Measurements from ENCODE around the gene KCNQ1. TPM values are rescaled to one million over a fixed set of nuclear protein-coding genes. Genes with fewer than 3 reads are reported as not detected.

Gene KCNQ1
- total RNA-seq, 1 experiment from 2014 or later = 2.5 TPM

- TF ChIP-seq, protein P1, sequence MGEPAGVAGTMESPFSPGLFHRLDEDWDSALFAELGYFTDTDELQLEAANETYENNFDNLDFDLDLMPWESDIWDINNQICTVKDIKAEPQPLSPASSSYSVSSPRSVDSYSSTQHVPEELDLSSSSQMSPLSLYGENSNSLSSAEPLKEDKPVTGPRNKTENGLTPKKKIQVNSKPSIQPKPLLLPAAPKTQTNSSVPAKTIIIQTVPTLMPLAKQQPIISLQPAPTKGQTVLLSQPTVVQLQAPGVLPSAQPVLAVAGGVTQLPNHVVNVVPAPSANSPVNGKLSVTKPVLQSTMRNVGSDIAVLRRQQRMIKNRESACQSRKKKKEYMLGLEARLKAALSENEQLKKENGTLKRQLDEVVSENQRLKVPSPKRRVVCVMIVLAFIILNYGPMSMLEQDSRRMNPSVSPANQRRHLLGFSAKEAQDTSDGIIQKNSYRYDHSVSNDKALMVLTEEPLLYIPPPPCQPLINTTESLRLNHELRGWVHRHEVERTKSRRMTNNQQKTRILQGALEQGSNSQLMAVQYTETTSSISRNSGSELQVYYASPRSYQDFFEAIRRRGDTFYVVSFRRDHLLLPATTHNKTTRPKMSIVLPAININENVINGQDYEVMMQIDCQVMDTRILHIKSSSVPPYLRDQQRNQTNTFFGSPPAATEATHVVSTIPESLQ (CRISPR knock-in tag; IDR thresholded peaks at IDR 0.05) = no peak
- TF ChIP-seq FOXJ3 (CRISPR knock-in tag; IDR thresholded peaks at IDR 0.05; ENCODE audit: borderline replicate concordance) = no peak
- TF ChIP-seq ELF4 (CRISPR knock-in tag; IDR thresholded peaks at IDR 0.05; ENCODE audit: low read depth) = no peak
- no peak for TF ChIP-seq ZNF232 (CRISPR knock-in tag; IDR thresholded peaks at IDR 0.05)
- no peak for TF ChIP-seq CBFB (CRISPR knock-in tag; IDR thresholded peaks at IDR 0.05; ENCODE audit: low read depth)
These were observed 290.3 kb downstream of the KCNQ1 start (continued) for GRCh38 chr11:2735053-2735589.

DNA sequence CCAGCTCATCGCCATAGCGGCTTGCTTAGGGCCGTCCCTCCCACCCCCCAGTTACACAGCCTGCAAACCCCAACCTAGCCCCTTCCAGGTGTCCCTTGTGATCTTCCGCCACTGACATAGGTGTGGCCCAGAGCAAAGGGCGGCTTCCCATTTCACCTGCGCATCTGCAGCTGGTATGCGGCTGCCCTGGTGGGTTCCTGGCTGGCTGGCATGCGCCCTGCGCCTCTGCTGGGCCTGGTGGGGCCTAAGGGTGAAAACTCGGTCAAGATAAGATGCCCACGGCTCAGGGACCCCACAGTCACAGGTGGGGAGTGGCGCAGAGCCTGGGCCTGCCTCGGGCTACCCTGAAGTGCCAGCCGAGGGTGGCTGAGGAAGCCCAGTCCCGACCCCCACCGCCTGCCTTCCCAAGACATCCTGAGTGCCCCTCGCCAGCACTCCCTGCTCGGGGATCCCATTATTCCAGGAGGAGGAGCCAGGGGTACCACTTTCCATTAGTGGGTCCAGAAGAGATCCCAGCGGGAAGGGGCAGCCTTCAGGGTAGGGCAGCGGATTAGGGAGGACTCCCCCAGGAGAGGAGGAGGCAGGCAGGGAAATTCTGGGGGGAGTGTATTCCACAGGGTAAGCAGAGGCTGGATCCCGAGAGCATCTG lies 291.9 kb downstream of the KCNQ1 start:
- Mint-ChIP-seq H3K9me3 (no peaks in the 10 kb centered on the region), H3K4me1 (no peaks in the 10 kb centered on the region), H3K4me3 (no peak overlapping the region), H3K27ac (no peak overlapping the region), H3K27me3 (ENCODE audit: low read depth) (peaks cover 53% of the 10 kb centered on the region), H3K36me3 (no peaks in the 10 kb centered on the region)
- ATAC-seq (no peak), DNase-seq (ENCODE audit: low spot score) (no peak)
- CTCF ChIA-PET = interaction anchor here (1.5 kb wide), 1 partner anchor 43 kb away, joined by 5 read pairs; no protein-coding TSS in a partner anchor
- TF ChIP-seq, protein P2, sequence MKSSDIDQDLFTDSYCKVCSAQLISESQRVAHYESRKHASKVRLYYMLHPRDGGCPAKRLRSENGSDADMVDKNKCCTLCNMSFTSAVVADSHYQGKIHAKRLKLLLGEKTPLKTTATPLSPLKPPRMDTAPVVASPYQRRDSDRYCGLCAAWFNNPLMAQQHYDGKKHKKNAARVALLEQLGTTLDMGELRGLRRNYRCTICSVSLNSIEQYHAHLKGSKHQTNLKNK (CRISPR knock-in tag; IDR thresholded peaks at IDR 0.05) = no peak
- TF ChIP-seq TEAD1 (CRISPR knock-in tag; IDR thresholded peaks at IDR 0.05) (no peak), MYBL2 (CRISPR knock-in tag; IDR thresholded peaks at IDR 0.05) (no peak), TEAD4 (CRISPR knock-in tag; IDR thresholded peaks at IDR 0.05) (no peak), CREB1 (CRISPR knock-in tag; IDR thresholded peaks at IDR 0.05) (no peak), ZSCAN18 (CRISPR knock-in tag; IDR thresholded peaks at IDR 0.05) (no peak), ZNF263 (CRISPR knock-in tag; IDR thresholded peaks at IDR 0.05; ENCODE audit: low read depth) (no peak), SMAD4 (CRISPR knock-in tag; IDR thresholded peaks at IDR 0.05) (no peak), GRHL2 (CRISPR knock-in tag; IDR thresholded peaks at IDR 0.05; ENCODE audit: insufficient replicate concordance, severe bottlenecking) (no peak), STAT6 (CRISPR knock-in tag; conservative IDR thresholded peaks at IDR 0.05; ENCODE audit: low read depth) (no peak), SMAD3 (CRISPR knock-in tag; IDR thresholded peaks at IDR 0.05; ENCODE audit: borderline replicate concordance) (no peak), CBFB (CRISPR knock-in tag; IDR thresholded peaks at IDR 0.05; ENCODE audit: low read depth) (no peak)
- TF ChIP-seq, protein P3, sequence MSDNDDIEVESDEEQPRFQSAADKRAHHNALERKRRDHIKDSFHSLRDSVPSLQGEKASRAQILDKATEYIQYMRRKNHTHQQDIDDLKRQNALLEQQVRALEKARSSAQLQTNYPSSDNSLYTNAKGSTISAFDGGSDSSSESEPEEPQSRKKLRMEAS (CRISPR knock-in tag; IDR thresholded peaks at IDR 0.05) = no peak
- POLR2A ChIA-PET = no interaction called here

Measured in WTC11 (cell line).